Measurements from ENCODE around the gene GRIN3B. TPM values are rescaled to one million over a fixed set of nuclear protein-coding genes. Genes with fewer than 3 reads are reported as not detected.

The GRIN3B gene
- total and polyA plus RNA-seq, 2 donors (not counting 1 experiment from before 2014, with no cell fraction given), result 0.10 to 0.42 TPM

- Histone ChIP-seq H2AFZ (ENCODE audit: insufficient read depth, low read depth, low read length, poor library complexity, severe bottlenecking) (peak overlapping the region; percentile 15), H3K9ac (ENCODE audit: low read length) (no peak overlapping the region), H3K4me3 (ENCODE audit: control extremely low read depth in 1 of 5, extremely low read depth in 1 of 5, insufficient read depth in 1 of 5, low read depth in 2 of 5, low read length in 4 of 5) (no peak overlapping the region), H3K9me3 (ENCODE audit: control extremely low read depth in 1 of 3, control insufficient read depth in 2 of 3, insufficient read depth in 1 of 3, low read length in 2 of 3) (peaks cover 0 to 6% (median 0%) of the 10 kb centered on the region in 3 donors), H3K79me2 (ENCODE audit: control insufficient read depth, insufficient read depth, low read length) (no peaks in the 10 kb centered on the region), H3K4me2 (replicated peaks; ENCODE audit: low read depth, low read length, poor library complexity, severe bottlenecking) (peak overlapping the region; percentile 72), H3K27ac (ENCODE audit: low read length in 2 of 2) (no peak overlapping the region), H3K27me3 (replicated peaks in 1 of 4; ENCODE audit: control extremely low read depth in 1 of 4, control insufficient read depth in 3 of 4, insufficient read depth in 4 of 4, low read length in 3 of 4) (peaks cover 0 to 56% (median 29%) of the 10 kb centered on the region in 4 experiments), H3K36me3 (replicated peaks in 1 of 2; ENCODE audit: control extremely low read depth in 1 of 2, control insufficient read depth in 1 of 2, extremely low read depth in 1 of 2, insufficient read depth in 2 of 2, low read length in 1 of 2) (no peaks in the 10 kb centered on the region), H3K4me1 (ENCODE audit: control insufficient read depth in 2 of 2, insufficient read depth in 2 of 2, low read length in 2 of 2) (peaks cover 13 to 14% of the 10 kb centered on the region in 2 donors), H4K20me1 (ENCODE audit: control insufficient read depth, insufficient read depth, low read length, poor library complexity, severe bottlenecking) (peaks cover 11% of the 10 kb centered on the region)
- Mint-ChIP-seq H3K27me3 (peaks cover 24% of the 10 kb centered on the region), H3K27ac (no peak overlapping the region), H3K9me3 (ENCODE audit: insufficient read depth) (no peaks in the 10 kb centered on the region), H3K4me3 (peak overlapping the region; percentile 59), H3K4me1 (peaks cover 11% of the 10 kb centered on the region)
- CTCF ChIA-PET, result interaction anchor here (0.6 to 1.2 kb wide), 5 partner anchors 14 to 86 kb away, joined by 3 read pairs; partner anchors contain the start of gene ABCA7
- DNase-seq, result peak; percentile 80
- POLR2A ChIA-PET, result interaction anchor here (1.3 kb wide), 1 partner anchor 102 kb away, joined by 3 read pairs; the partner anchor contains the start of gene GPX4
- peak; percentile 77 for ATAC-seq (ENCODE audit: low read depth)
- intact Hi-C loops (cut with micrococcal nuclease), result loop anchor here (1.0 kb wide), 2 partner anchors 17 to 80 kb away; partner anchors contain the start of gene WDR18
- TF ChIP-seq CTCF (IDR thresholded peaks at IDR 0.05) (peak; percentile 98), EZH2 (IDR thresholded peaks at IDR 0.05; ENCODE audit: borderline replicate concordance, insufficient read depth, low read depth, low read length, poor library complexity, severe bottlenecking) (no peak)
- 11% methylated on average over 12 of the region's 20 CpGs for WGBS (ENCODE audit: insufficient coverage)
Observed at GRCh38 chr19:1001538-1002166, 1.4 kb downstream of the GRIN3B start.

DNA sequence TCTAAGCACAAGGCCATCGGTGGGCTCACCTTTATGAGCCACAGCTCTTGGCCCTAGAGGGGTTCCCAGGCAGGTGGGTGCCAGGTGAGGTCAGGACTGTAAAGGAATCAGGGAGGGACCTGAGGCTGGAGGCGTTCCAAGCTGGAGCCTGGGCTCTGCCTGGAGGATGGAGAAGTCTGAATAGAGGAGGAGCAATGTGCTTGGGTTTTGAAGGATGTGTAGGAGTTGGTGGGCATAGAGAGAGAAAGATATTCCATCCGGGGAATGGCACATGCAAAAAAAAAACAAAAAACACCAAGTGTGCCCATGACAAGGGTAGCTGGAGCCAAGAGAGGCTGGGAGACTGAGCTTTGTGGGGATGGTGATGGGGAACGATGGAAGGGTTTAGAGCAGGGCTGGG is 2.4 kb downstream of the GRIN3B start:
- Histone ChIP-seq H3K4me3 (ENCODE audit: control extremely low read depth in 1 of 5, extremely low read depth in 1 of 5, insufficient read depth in 1 of 5, low read depth in 2 of 5, low read length in 4 of 5) (no peak overlapping the region), H3K4me2 (replicated peaks; ENCODE audit: low read depth, low read length, poor library complexity, severe bottlenecking) (no peak overlapping the region), H3K27me3 (replicated peaks in 1 of 4; ENCODE audit: control extremely low read depth in 1 of 4, control insufficient read depth in 3 of 4, insufficient read depth in 4 of 4, low read length in 3 of 4) (peaks cover 0 to 47% (median 25%) of the 10 kb centered on the region in 4 experiments), H3K79me2 (ENCODE audit: control insufficient read depth, insufficient read depth, low read length) (no peaks in the 10 kb centered on the region), H4K20me1 (ENCODE audit: control insufficient read depth, insufficient read depth, low read length, poor library complexity, severe bottlenecking) (peaks cover 11% of the 10 kb centered on the region), H2AFZ (ENCODE audit: insufficient read depth, low read depth, low read length, poor library complexity, severe bottlenecking) (no peak overlapping the region), H3K9ac (ENCODE audit: low read length) (no peak overlapping the region), H3K9me3 (ENCODE audit: control extremely low read depth in 1 of 3, control insufficient read depth in 2 of 3, insufficient read depth in 1 of 3, low read length in 2 of 3) (peaks cover 0 to 6% (median 0%) of the 10 kb centered on the region in 3 donors), H3K36me3 (replicated peaks in 1 of 2; ENCODE audit: control extremely low read depth in 1 of 2, control insufficient read depth in 1 of 2, extremely low read depth in 1 of 2, insufficient read depth in 2 of 2, low read length in 1 of 2) (no peaks in the 10 kb centered on the region), H3K4me1 (ENCODE audit: control insufficient read depth in 2 of 2, insufficient read depth in 2 of 2, low read length in 2 of 2) (peaks cover 11 to 13% of the 10 kb centered on the region in 2 donors), H3K27ac (ENCODE audit: low read length in 2 of 2) (no peak overlapping the region)
- TF ChIP-seq CTCF (IDR thresholded peaks at IDR 0.05) (no peak), EZH2 (IDR thresholded peaks at IDR 0.05; ENCODE audit: borderline replicate concordance, insufficient read depth, low read depth, low read length, poor library complexity, severe bottlenecking) (no peak)
- DNase-seq, result no peak
- ATAC-seq (ENCODE audit: low read depth), result no peak
- WGBS (ENCODE audit: insufficient coverage), result 76% methylated on average over 4 of the region's 4 CpGs
- ChIA-PET CTCF (interaction anchor here (0.6 to 0.7 kb wide), 4 partner anchors 19 to 1140 kb away, joined by 3 read pairs; no protein-coding TSS in a partner anchor), POLR2A (interaction anchor here (0.7 to 0.9 kb wide), 3 partner anchors 7 to 37 kb away, joined by 3 to 7 read pairs (median 4); partner anchors contain the start of gene ABCA7)
- Mint-ChIP-seq H3K27me3 (peaks cover 22% of the 10 kb centered on the region), H3K4me1 (peaks cover 10% of the 10 kb centered on the region), H3K27ac (no peak overlapping the region), H3K9me3 (ENCODE audit: insufficient read depth) (no peaks in the 10 kb centered on the region), H3K4me3 (peak overlapping the region; percentile 23)
- intact Hi-C loops (cut with micrococcal nuclease), result no loop called here

All from B cell (primary cell).